Measurements from ENCODE around the gene STARD5. TPM values are rescaled to one million over a fixed set of nuclear protein-coding genes. Genes with fewer than 3 reads are reported as not detected.

Gene STARD5
- total RNA-seq, 2 donors from 2014 or later = 2.2 to 3.0 TPM

- no peaks in the 10 kb centered on the region for H3K4me1 ChIP-seq
- H3K4me3 ChIP-seq = no peak overlapping the region
- DNase-seq (ENCODE audit: low spot score) = no peak
- no peak for TF ChIP-seq CTCF (IDR thresholded peaks at IDR 0.05)
- no peak overlapping the region for H3K27ac ChIP-seq
- H3K9me3 ChIP-seq = peaks cover 0 to 9% of the 10 kb centered on the region in 2 donors
- no peaks in the 10 kb centered on the region for H3K27me3 ChIP-seq
- H3K36me3 ChIP-seq = peaks cover 3% of the 10 kb centered on the region
Observed at GRCh38 chr15:81280696-81281455, 43.1 kb downstream of the STARD5 start.

- no peak for TF ChIP-seq CTCF (IDR thresholded peaks at IDR 0.05)
- H3K27ac ChIP-seq = no peak overlapping the region
- H3K27me3 ChIP-seq = no peaks in the 10 kb centered on the region
- no peaks in the 10 kb centered on the region for H3K36me3 ChIP-seq
- H3K4me1 ChIP-seq = peaks cover 0 to 5% of the 10 kb centered on the region in 2 donors
- peaks cover 0 to 9% of the 10 kb centered on the region in 2 donors for H3K9me3 ChIP-seq
- no peak for DNase-seq (ENCODE audit: low spot score)
- no peak overlapping the region for H3K4me3 ChIP-seq
Observed at GRCh38 chr15:81279621-81280485, 44.1 kb downstream of the STARD5 start.

GRCh38 chr15:81278306-81279029 is 45.5 kb downstream of the STARD5 start:
- H3K36me3 ChIP-seq = no peaks in the 10 kb centered on the region
- H3K27me3 ChIP-seq = no peaks in the 10 kb centered on the region
- H3K27ac ChIP-seq = no peak overlapping the region
- H3K9me3 ChIP-seq = peaks cover 0 to 9% of the 10 kb centered on the region in 2 donors
- TF ChIP-seq CTCF (IDR thresholded peaks at IDR 0.05) = no peak
- DNase-seq (ENCODE audit: low spot score) = no peak
- peaks cover 0 to 11% of the 10 kb centered on the region in 2 donors for H3K4me1 ChIP-seq
- H3K4me3 ChIP-seq = no peak overlapping the region

DNA sequence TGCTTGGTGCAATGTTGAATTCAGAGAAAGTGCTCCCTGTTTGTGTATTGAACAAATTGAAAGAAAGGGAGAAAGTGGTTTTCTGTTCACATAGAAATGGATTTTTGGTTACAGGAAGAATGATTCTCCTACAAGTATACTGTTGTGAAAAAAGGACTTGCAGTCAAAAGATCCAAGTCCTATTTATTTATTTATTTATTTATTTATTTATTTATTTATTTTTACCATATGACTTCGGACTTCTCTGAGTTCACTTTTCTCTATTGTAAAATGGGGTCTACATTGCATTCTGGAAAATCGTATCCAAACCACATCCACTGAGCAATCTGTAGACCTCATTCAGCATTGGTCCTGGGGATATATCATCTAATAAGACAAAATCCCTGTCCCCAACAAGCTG is 46.1 kb downstream of the STARD5 start:
- DNase-seq (ENCODE audit: low spot score) = no peak
- H3K27ac ChIP-seq = no peak overlapping the region
- no peaks in the 10 kb centered on the region for H3K36me3 ChIP-seq
- H3K4me3 ChIP-seq = no peak overlapping the region
- H3K27me3 ChIP-seq = no peaks in the 10 kb centered on the region
- no peak for TF ChIP-seq CTCF (IDR thresholded peaks at IDR 0.05)
- peaks cover 0 to 11% of the 10 kb centered on the region in 2 donors for H3K4me1 ChIP-seq
- peaks cover 0 to 9% of the 10 kb centered on the region in 2 donors for H3K9me3 ChIP-seq

DNA sequence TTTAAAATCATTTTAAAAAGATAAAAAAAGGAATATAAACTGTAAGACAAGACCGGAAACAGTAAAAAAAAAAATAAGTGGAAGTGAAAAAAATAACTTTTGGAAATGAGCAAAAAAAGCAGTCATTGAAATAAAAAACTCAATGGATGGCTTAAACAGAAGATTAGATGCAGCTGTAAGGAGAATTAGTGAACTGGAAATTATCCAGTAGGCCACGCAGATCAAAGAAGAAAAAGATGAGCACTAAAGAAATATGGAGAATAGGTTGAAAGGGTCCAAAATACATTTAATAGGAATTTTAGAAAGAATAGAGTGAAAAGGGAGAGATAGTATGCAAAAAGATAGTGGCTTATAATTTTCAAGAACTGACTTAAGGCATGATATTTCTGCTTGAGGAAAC is 47.0 kb downstream of the STARD5 start:
- no peaks in the 10 kb centered on the region for H3K36me3 ChIP-seq
- TF ChIP-seq CTCF (IDR thresholded peaks at IDR 0.05) = no peak
- H3K27ac ChIP-seq = no peak overlapping the region

More for the DNA sequence above, 47.0 kb downstream of the STARD5 start:
- Histone ChIP-seq H3K27me3 (no peaks in the 10 kb centered on the region), H3K9me3 (peaks cover 0 to 9% of the 10 kb centered on the region in 2 donors), H3K4me1 (peaks cover 0 to 11% of the 10 kb centered on the region in 2 donors), H3K4me3 (no peak overlapping the region)
- no peak for DNase-seq (ENCODE audit: low spot score)

All from right atrium auricular region (tissue), 2 donors.